ENCODE data around the gene CCDC136.

GRCh38 chr7:128868624-128869137 is 76.9 kb downstream of the CCDC136 start:
- TF ChIP-seq CEBPB (IDR thresholded peaks at IDR 0.05) (no peak), TEAD4 (IDR thresholded peaks at IDR 0.05) (no peak), NFIC (IDR thresholded peaks at IDR 0.05) (no peak), RAD21 (IDR thresholded peaks at IDR 0.05; ENCODE audit: low read depth) (no peak), TCF12 (IDR thresholded peaks at IDR 0.05; ENCODE audit: low read depth) (no peak), TAF1 (IDR thresholded peaks at IDR 0.05; ENCODE audit: low read depth) (no peak), MAX (IDR thresholded peaks at IDR 0.05) (no peak)
- TF ChIP-seq, protein P1, sequence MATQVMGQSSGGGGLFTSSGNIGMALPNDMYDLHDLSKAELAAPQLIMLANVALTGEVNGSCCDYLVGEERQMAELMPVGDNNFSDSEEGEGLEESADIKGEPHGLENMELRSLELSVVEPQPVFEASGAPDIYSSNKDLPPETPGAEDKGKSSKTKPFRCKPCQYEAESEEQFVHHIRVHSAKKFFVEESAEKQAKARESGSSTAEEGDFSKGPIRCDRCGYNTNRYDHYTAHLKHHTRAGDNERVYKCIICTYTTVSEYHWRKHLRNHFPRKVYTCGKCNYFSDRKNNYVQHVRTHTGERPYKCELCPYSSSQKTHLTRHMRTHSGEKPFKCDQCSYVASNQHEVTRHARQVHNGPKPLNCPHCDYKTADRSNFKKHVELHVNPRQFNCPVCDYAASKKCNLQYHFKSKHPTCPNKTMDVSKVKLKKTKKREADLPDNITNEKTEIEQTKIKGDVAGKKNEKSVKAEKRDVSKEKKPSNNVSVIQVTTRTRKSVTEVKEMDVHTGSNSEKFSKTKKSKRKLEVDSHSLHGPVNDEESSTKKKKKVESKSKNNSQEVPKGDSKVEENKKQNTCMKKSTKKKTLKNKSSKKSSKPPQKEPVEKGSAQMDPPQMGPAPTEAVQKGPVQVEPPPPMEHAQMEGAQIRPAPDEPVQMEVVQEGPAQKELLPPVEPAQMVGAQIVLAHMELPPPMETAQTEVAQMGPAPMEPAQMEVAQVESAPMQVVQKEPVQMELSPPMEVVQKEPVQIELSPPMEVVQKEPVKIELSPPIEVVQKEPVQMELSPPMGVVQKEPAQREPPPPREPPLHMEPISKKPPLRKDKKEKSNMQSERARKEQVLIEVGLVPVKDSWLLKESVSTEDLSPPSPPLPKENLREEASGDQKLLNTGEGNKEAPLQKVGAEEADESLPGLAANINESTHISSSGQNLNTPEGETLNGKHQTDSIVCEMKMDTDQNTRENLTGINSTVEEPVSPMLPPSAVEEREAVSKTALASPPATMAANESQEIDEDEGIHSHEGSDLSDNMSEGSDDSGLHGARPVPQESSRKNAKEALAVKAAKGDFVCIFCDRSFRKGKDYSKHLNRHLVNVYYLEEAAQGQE (IDR thresholded peaks at IDR 0.05; ENCODE audit: low read depth): no peak
